Gastrocnemius medialis (tissue), 4 donors: ENCODE measurements around the gene RPL22L1.

Source experiments
- CTCF ChIP-seq, 5 experiments: fragments of 450-650 bp in 3 of 5; fragments of 200-600 bp in 2 of 5; sonication (generic) in 2 of 5; IDR thresholded peaks in 4 of 5; conservative IDR thresholded peaks in 1 of 5; 1 replicate in 4 of 5; 2 replicates in 1 of 5; pipeline ENCODE4 v1.5.1; 2016 to 2019; ENCODE audit warnings: antibody characterized with exemption in 5 of 5, mild to moderate bottlenecking in 3 of 5, moderate library complexity in 3 of 5
- POLR2A ChIP-seq, 2 donors: fragments of 450-650 bp; IDR thresholded peaks; one replicate each; pipeline ENCODE4 v1.6.1; 2017; ENCODE audit warnings: antibody characterized with exemption in 2 of 2, mild to moderate bottlenecking in 2 of 2, moderate library complexity in 2 of 2

GRCh38 chr3:170918715-170919114, 48.7 kb upstream of the RPL22L1 start:
- TF ChIP-seq POLR2A (IDR thresholded peaks at IDR 0.05) (no peak), CTCF (IDR thresholded peaks at IDR 0.05 in 4 of 5, conservative IDR thresholded peaks at IDR 0.05 in 1 of 5) (no peak)
